Dendritic cell treated with granulocyte-macrophage colony-stimulating factor and Interleukin-4, amounts not matched to agents 40 ng/mL and 50 ng/mL, for 4 days (primary cell): ENCODE data around the gene MYPN.

Experiments used
- H3K27ac Mint-ChIP-seq: one replicate; pipeline ENCODE4 v1.8.0; 2022; ENCODE audit warnings: mild to moderate bottlenecking, mixed read lengths
- H3K27me3 Mint-ChIP-seq: one replicate; pipeline ENCODE4 v1.8.0; 2022; ENCODE audit warnings: mild to moderate bottlenecking, mixed read lengths
- H3K36me3 Mint-ChIP-seq: one replicate; pipeline ENCODE4 v1.8.0; 2022; ENCODE audit warnings: low read depth, mixed read lengths
- H3K4me1 Mint-ChIP-seq: one replicate; pipeline ENCODE4 v1.8.0; 2022; ENCODE audit warnings: low read depth, mixed read lengths
- H3K4me3 Mint-ChIP-seq: one replicate; pipeline ENCODE4 v1.8.0; 2022; ENCODE audit warnings: mild to moderate bottlenecking, moderate library complexity, mixed read lengths
- H3K9me3 Mint-ChIP-seq: one replicate; pipeline ENCODE4 v1.8.0; 2022; ENCODE audit warnings: mixed read lengths
- intact Hi-C: fragments of 100-400 bp; cut with micrococcal nuclease; formaldehyde crosslinking; loops from one replicate; pipeline ENCODE4 v1.15.0; 2022

MYPN gene

DNA sequence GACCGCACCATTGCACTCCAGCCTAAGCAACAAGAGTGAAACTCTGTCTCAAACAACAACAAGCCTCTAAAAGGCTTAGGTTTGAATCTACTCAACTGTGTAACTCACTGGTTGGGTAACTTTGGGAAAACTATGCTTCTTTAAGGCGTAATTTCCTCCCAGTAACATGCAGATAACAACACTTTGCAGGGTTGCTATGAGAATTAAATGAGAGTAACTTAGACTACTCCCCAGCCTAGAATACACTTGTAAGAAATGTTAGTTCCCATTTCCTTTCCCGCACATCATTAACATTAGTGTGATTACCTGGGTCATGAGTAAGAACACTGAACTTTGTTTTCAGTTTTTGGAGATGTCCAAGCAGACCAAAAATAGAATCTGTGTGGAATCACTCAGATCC, 5.4 kb upstream of the MYPN start:
- intact Hi-C loops, result no loop called here
- H3K27ac Mint-ChIP-seq, result no peak overlapping the region
- H3K4me3 Mint-ChIP-seq, result no peak overlapping the region
- no peaks in the 10 kb centered on the region for H3K36me3 Mint-ChIP-seq
- no peaks in the 10 kb centered on the region for H3K4me1 Mint-ChIP-seq
- H3K27me3 Mint-ChIP-seq, result no peaks in the 10 kb centered on the region
- H3K9me3 Mint-ChIP-seq, result no peaks in the 10 kb centered on the region

DNA sequence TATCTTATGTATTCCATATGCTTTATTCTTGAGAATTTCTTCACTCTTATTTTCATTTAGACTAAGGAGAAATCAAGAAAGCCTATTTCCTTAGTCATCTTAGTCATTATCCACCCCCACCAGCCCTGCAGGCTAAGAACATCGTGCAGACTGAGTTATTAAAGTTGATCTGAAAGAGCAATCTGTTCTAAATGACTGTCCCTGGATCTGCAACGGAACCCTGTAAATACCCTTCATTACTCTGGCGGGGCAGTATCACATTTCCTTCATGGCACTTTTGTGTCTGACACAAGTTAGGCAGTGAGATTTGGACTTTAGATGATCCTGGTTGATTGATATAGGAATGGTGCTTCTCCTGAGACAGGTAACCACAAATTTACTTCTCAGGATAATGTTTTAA, 3.5 kb upstream of the MYPN start:
- H3K27ac Mint-ChIP-seq, result no peak overlapping the region
- no peaks in the 10 kb centered on the region for H3K4me1 Mint-ChIP-seq
- H3K36me3 Mint-ChIP-seq, result no peaks in the 10 kb centered on the region
- no peak overlapping the region for H3K4me3 Mint-ChIP-seq
- intact Hi-C loops, result no loop called here
- H3K27me3 Mint-ChIP-seq, result no peaks in the 10 kb centered on the region
- H3K9me3 Mint-ChIP-seq, result no peaks in the 10 kb centered on the region

DNA sequence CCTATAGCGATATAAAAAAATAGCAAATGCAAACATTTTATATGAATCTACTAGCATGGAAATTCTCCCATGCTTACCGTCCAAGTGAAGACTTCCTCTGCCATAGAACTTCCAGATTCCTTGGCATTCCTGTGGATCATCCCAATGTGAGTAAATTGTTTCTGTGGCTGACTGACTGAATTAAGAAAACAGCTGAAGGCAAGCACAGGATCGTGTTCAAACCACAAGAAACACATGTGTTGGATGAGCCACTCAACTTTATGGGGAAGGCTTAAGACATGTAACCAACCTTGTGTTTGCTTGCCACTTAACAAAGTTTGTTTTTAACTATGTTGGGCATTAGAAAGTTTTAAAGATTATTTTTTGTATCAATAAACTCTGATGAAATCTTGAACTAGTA, 2.6 kb upstream of the MYPN start:
- Mint-ChIP-seq H3K9me3 (no peaks in the 10 kb centered on the region), H3K4me3 (no peak overlapping the region), H3K27me3 (no peaks in the 10 kb centered on the region), H3K27ac (no peak overlapping the region), H3K36me3 (no peaks in the 10 kb centered on the region), H3K4me1 (no peaks in the 10 kb centered on the region)
- intact Hi-C loops, result no loop called here

DNA sequence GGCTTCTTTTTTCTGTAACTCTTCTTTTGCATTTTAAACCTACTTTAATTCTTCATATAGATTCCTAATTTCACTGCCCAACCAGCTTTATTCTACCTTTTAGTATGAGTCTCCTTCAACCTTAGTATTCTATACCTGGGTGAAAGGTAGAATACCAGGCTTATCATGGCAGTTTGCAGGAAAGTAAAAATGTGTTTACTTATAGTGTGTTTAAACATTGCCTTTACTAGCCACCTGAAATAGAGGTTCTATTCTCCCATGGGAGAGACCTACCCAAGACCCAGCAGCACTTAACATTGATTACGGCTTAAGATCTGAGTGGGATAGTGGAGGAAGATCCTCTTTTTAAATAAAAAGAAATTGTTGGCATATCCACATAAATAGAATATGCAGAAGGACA, 1.6 kb upstream of the MYPN start:
- H3K27ac Mint-ChIP-seq, result no peak overlapping the region
- H3K36me3 Mint-ChIP-seq, result no peaks in the 10 kb centered on the region
- H3K4me3 Mint-ChIP-seq, result no peak overlapping the region
- intact Hi-C loops, result no loop called here
- H3K9me3 Mint-ChIP-seq, result no peaks in the 10 kb centered on the region
- H3K27me3 Mint-ChIP-seq, result no peaks in the 10 kb centered on the region
- H3K4me1 Mint-ChIP-seq, result no peaks in the 10 kb centered on the region

DNA sequence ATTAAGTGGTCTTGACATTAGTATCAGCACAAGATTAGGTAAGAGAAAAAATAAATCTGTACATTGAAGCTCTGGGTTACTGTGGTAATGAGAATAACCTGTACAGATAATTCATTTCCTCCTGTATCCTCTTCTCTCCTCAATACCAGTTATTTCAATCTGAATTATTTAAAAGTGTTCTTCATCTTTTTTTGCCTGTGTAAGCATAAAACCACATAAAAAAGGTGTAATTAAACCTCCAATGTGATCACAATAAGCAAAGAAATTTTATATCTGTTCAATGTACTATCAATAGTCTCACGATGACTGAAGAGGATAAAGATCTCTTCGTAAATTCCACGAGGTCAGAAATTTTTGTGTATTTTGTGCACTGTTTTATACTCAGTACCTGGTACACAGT, 1.2 kb upstream of the MYPN start:
- intact Hi-C loops, result no loop called here
- Mint-ChIP-seq H3K9me3 (no peaks in the 10 kb centered on the region), H3K36me3 (no peaks in the 10 kb centered on the region), H3K27ac (no peak overlapping the region), H3K27me3 (no peaks in the 10 kb centered on the region), H3K4me1 (no peaks in the 10 kb centered on the region), H3K4me3 (no peak overlapping the region)

DNA sequence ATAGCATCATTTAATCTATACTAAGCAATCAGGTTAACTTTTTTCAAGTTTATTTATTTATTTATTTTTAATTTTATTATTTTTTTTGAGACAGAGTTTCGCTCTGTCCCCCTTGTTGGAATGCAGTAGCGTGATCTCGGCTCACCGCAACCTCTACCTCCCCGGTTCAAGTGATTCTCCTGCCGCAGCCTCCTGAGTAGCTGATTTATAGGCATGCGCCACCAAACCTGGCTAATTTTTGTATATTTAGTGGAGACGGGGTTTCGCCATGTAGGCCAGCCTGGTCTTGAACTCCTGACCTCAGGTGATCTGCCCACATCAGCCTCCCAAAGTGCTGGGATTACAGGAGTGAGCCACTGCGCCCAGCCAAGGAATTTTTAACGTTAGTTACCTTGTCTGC, 635 bp upstream of the MYPN start:
- Mint-ChIP-seq H3K9me3 (no peaks in the 10 kb centered on the region), H3K27me3 (no peaks in the 10 kb centered on the region), H3K36me3 (no peaks in the 10 kb centered on the region), H3K27ac (no peak overlapping the region), H3K4me3 (no peak overlapping the region), H3K4me1 (no peaks in the 10 kb centered on the region)
- intact Hi-C loops, result no loop called here

DNA sequence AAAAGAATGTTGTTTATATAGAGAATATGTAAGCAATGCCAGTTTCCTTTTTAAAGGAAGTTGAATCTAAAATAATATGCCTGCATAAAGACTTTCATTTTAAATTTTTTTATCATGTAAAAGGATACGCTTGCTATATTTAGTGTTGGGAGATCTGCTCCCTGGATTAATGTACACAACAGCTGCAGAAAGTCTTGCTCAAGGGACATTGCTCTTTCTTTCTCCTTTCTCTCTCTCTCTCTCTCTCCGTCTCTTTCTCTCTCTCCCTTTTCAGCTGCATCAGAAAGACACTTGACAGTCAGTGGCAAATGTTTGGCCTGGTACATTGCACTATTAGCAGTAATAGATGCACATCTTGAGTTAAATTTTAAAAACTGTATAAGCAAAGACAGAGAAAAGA, 739 bp downstream of the MYPN start:
- Mint-ChIP-seq H3K36me3 (no peaks in the 10 kb centered on the region), H3K4me3 (no peak overlapping the region), H3K27me3 (no peaks in the 10 kb centered on the region), H3K9me3 (no peaks in the 10 kb centered on the region), H3K27ac (no peak overlapping the region), H3K4me1 (no peaks in the 10 kb centered on the region)
- intact Hi-C loops, result no loop called here

DNA sequence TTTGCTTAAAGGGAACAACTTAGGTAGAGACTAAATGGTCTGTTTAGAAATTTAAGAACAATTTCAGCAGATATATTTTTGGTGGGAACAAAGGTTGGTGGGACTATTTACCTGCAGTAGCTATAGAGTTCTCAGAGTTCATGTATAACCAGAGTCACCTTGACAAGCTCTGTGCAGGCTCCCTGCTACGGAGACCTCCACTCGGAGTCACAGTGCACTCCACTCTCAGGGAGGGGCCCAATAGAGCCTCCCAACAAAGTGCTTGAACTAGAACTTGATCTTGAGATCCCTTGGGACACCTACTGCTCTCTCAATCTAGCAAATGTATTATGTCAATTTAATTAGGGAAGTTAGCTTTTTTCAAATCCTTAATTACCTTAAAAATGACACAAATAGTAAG, 2.3 kb downstream of the MYPN start:
- H3K9me3 Mint-ChIP-seq, result no peaks in the 10 kb centered on the region
- H3K36me3 Mint-ChIP-seq, result no peaks in the 10 kb centered on the region
- no peaks in the 10 kb centered on the region for H3K4me1 Mint-ChIP-seq
- no peak overlapping the region for H3K4me3 Mint-ChIP-seq
- no peak overlapping the region for H3K27ac Mint-ChIP-seq
- intact Hi-C loops, result no loop called here
- no peaks in the 10 kb centered on the region for H3K27me3 Mint-ChIP-seq

DNA sequence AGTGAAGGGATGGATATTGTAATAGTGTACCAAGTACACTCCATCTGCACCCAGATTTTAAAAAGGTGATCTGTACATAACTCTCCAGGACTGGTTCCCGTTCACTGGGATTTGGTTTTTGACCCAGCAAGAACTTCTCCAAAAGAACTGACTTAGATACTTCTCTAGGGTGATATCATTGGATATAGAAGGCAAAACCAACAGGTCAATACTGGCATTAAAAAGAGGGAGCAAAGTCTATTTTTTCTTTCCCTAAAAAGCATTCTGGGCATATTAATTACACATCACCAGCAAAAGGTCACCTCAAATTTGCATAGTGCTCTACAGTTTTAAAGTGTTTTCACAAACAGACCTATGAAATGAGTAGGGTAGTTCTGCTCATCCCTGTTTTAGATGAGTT, 3.5 kb downstream of the MYPN start:
- H3K4me3 Mint-ChIP-seq, result no peak overlapping the region
- H3K9me3 Mint-ChIP-seq, result no peaks in the 10 kb centered on the region
- no peaks in the 10 kb centered on the region for H3K36me3 Mint-ChIP-seq
- intact Hi-C loops, result no loop called here
- H3K4me1 Mint-ChIP-seq, result no peaks in the 10 kb centered on the region
- no peak overlapping the region for H3K27ac Mint-ChIP-seq
- H3K27me3 Mint-ChIP-seq, result no peaks in the 10 kb centered on the region

DNA sequence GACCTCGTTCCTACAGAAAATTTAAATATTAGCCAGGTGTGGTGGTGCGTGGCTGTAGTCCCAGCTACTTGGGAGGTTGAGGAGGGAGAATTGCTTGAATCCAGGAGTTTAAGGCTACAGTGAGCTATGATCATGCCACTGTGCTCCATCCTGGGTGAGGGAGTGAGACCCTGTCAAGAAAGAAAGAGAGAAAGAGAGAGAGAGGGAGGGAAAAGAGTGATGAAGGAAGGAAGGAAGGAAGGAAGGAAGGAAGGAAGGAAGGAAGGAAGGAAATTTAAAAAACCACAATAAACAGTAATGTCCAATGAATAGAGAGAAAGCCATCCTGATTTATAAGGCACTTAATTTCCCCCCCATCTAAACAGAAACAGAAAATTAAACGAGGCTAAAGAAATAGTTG, 9.4 kb downstream of the MYPN start:
- Mint-ChIP-seq H3K4me3 (no peak overlapping the region), H3K27ac (no peak overlapping the region), H3K9me3 (no peaks in the 10 kb centered on the region), H3K4me1 (no peaks in the 10 kb centered on the region), H3K36me3 (no peaks in the 10 kb centered on the region), H3K27me3 (peaks cover 3% of the 10 kb centered on the region)
- intact Hi-C loops, result no loop called here

DNA sequence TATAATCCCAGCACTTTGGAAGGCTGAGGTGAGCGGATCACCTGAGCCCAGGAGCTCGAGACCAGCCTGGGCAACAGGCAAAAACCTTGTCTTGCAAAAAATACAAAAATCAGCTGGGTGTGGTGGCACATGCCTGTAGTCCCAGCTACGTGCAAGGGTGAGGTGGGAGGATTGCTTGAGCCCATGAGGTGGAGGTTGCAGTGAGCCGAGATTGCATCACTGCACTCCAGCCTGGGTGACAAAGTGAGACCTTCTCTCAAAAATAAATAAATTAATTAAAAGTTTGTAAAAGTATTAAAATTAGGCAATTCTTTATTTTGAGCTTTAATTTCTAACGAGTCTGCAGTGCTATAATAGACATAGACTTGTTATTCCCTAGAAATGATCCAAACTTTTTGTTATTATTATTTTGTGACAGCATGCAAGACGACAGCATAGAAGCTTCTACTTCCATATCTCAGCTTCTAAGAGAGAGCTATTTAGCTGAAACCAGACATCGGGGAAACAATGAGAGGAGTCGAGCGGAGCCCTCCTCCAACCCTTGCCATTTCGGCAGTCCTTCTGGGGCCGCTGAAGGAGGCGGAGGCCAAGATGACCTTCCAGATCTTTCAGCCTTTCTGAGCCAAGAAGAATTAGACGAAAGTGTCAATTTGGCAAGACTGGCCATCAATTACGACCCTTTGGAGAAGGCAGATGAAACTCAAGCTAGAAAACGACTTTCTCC, 11.9 kb downstream of the MYPN start:
- H3K27ac Mint-ChIP-seq, result no peak overlapping the region
- peaks cover 3% of the 10 kb centered on the region for H3K27me3 Mint-ChIP-seq
- H3K36me3 Mint-ChIP-seq, result no peaks in the 10 kb centered on the region
- no peak overlapping the region for H3K4me3 Mint-ChIP-seq
- intact Hi-C loops, result no loop called here
- H3K4me1 Mint-ChIP-seq, result no peaks in the 10 kb centered on the region
- H3K9me3 Mint-ChIP-seq, result no peaks in the 10 kb centered on the region

DNA sequence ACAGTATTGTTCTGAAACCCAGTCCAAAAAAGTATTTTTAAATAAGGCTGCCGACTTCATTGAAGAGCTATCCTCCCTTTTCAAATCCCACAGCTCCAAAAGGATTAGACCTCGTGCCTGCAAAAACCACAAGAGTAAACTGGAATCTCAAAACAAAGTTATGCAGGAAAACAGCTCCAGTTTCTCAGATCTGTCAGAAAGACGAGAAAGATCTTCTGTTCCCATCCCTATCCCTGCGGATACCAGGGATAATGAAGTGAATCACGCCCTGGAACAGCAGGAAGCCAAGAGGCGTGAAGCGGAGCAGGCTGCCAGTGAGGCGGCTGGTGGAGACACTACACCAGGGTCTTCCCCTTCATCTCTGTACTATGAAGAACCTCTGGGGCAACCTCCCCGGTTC, 12.6 kb downstream of the MYPN start:
- Mint-ChIP-seq H3K36me3 (no peaks in the 10 kb centered on the region), H3K9me3 (no peaks in the 10 kb centered on the region), H3K4me1 (no peaks in the 10 kb centered on the region), H3K4me3 (no peak overlapping the region), H3K27me3 (peaks cover 6% of the 10 kb centered on the region), H3K27ac (no peak overlapping the region)
- intact Hi-C loops, result no loop called here

DNA sequence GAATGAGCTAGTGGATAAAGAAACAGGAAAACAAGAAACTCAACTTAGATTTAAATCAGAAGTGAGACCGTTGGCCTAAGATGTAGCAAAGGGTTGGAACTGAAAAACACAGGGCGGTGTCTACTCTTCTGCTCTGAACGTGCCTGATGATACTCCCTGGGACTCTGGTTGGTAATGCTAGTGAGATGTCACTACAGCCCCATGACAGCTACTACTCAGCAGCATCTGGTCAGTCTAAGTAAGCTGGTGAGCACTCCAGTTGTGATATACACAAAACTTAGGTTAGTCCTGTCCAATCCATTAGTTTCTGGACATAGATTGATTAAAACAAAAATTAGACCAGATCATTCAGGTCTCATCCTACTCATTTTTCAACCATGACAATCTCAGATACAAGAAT, 15.4 kb downstream of the MYPN start:
- Mint-ChIP-seq H3K4me1 (no peaks in the 10 kb centered on the region), H3K27ac (no peak overlapping the region), H3K9me3 (no peaks in the 10 kb centered on the region), H3K36me3 (no peaks in the 10 kb centered on the region), H3K27me3 (peaks cover 2% of the 10 kb centered on the region), H3K4me3 (no peak overlapping the region)
- intact Hi-C loops, result no loop called here

DNA sequence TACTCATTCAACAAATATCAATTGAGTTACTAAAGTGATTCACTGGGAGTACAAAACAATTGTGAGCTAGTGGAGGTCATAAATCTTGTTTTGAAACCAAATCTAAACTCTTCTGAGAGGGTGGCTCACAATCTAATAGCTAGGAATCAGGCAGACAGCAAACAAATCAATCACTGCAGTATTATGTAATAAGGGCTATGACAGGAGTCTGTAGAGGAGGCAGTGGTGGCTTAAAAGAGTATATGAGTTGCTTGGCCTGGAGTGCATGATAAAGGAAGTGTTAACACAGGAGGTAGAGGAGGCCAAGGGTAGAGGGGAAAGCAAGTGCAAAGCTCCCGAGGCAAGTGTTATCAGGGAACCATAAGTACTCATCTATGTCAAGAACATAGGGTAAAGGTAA, 16.5 kb downstream of the MYPN start:
- Mint-ChIP-seq H3K36me3 (no peaks in the 10 kb centered on the region), H3K27me3 (peaks cover 2% of the 10 kb centered on the region), H3K4me3 (no peak overlapping the region), H3K9me3 (no peaks in the 10 kb centered on the region), H3K4me1 (no peaks in the 10 kb centered on the region), H3K27ac (no peak overlapping the region)
- intact Hi-C loops, result no loop called here

DNA sequence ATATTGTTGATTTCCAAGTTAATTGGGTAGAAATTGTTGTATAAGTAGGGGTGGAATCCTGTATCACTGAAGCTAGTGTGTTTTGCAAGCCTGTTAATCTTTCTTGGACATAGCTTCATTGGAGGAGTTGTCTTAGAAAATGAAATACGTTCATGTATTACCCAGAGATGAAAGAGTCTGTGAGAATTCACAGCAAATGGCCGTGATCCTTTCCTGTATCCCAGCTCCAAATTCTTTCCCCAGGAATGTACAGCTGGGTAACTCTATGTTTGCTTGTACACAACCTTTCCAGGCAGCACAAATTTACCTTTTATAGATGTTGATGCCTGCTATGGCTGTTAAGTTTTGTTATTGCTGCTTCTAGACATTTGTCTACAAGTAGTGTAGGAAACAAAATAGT, 18.7 kb downstream of the MYPN start:
- Mint-ChIP-seq H3K9me3 (no peaks in the 10 kb centered on the region), H3K36me3 (no peaks in the 10 kb centered on the region), H3K4me1 (no peaks in the 10 kb centered on the region), H3K27me3 (peaks cover 2% of the 10 kb centered on the region), H3K4me3 (no peak overlapping the region), H3K27ac (no peak overlapping the region)
- intact Hi-C loops, result no loop called here
